H1 (cell line): ENCODE results near the gene DNA2. TPM values are rescaled to one million over a fixed set of nuclear protein-coding genes. Genes with fewer than 3 reads are reported as not detected.
"Not testable (repeated sequence)": the region's sequence is repeated elsewhere in the genome, so short reads cannot be mapped to it uniquely, and the experiment has no call there.

Experiments used
- CTCF ChIA-PET: fragments of 300-600 bp; sonication (Branson Sonifier 250); formaldehyde crosslinking; loops from one replicate; lab custom pipeline; 2021; ENCODE audit not compliant: partially characterized antibody; lab: Charles Lee
- POLR2A ChIA-PET: fragments of 300-600 bp; sonication (Branson Sonifier 250); formaldehyde crosslinking; loops from one replicate; lab custom pipeline; 2021; ENCODE audit warnings: inconsistent platforms; ENCODE audit not compliant: partially characterized antibody; lab: Charles Lee
- DNase-seq, 2 experiments: peaks; one replicate each; pipeline versions ENCODE4 v3.0.0 to v3.0.0-alpha.2; 2010 to 2022; ENCODE audit warnings: low spot score in 2 of 2, low read depth in 1 of 2, mixed read lengths in 1 of 2
- FAIRE-seq: peaks from 2 replicates; lab custom pipeline; 2011; peaks lifted over from hg19 to GRCh38; lab: Jason Lieb, UNC
- H2AFZ ChIP-seq: 2 replicates; pipeline ENCODE4 v1.8.1; 2012; ENCODE audit warnings: low read length, inconsistent platforms
- H2AK5ac ChIP-seq: 2 replicates; pipeline ENCODE4 v1.6.1; 2013; ENCODE audit warnings: low read depth, low read length
- H2BK120ac ChIP-seq: replicated peaks from 2 replicates; pipeline ENCODE3; 2013; ENCODE audit warnings: low read depth, low read length, inconsistent platforms
- H2BK12ac ChIP-seq: 2 replicates; pipeline ENCODE4 v1.6.1; 2013; ENCODE audit warnings: low read depth, low read length
- H2BK15ac ChIP-seq: 2 replicates; pipeline ENCODE4 v1.6.1; 2013; ENCODE audit warnings: low read length
- H2BK20ac ChIP-seq: 2 replicates; pipeline ENCODE4 v1.6.1; 2013; ENCODE audit warnings: low read length
- H2BK5ac ChIP-seq: 2 replicates; pipeline ENCODE4 v1.6.1; 2013; ENCODE audit warnings: low read depth, low read length
- H3K14ac ChIP-seq: 2 replicates; pipeline ENCODE4 v1.6.1; 2013; ENCODE audit warnings: inconsistent platforms; ENCODE audit not compliant: insufficient read length
- H3K18ac ChIP-seq: 2 replicates; pipeline ENCODE4 v1.6.1; 2013; ENCODE audit warnings: low read length; ENCODE audit errors: extremely low read depth
- H3K23ac ChIP-seq: 2 replicates; pipeline ENCODE4 v1.6.1; 2013; ENCODE audit warnings: inconsistent platforms; ENCODE audit not compliant: insufficient read length
- H3K23me2 ChIP-seq: 2 replicates; pipeline ENCODE4 v1.6.1; 2013; ENCODE audit warnings: low read depth, low read length
- H3K27ac ChIP-seq: 2 replicates; pipeline ENCODE4 v1.6.1; 2011; ENCODE audit warnings: low read depth, low read length, inconsistent platforms
- H3K27me3 ChIP-seq, 4 experiments: replicated peaks in 1 of 4; 1 replicate in 1 of 4; 2 replicates in 3 of 4; pipeline versions ENCODE4 v1.6.1 to v1.8.1; 2011 to 2013; ENCODE audit warnings: low read length in 3 of 4, mild to moderate bottlenecking in 3 of 4, inconsistent platforms in 2 of 4, mixed read lengths in 2 of 4, moderate library complexity in 1 of 4; ENCODE audit not compliant: control insufficient read depth in 3 of 4, insufficient read depth in 3 of 4; ENCODE audit errors: extremely low read depth in 1 of 4
- H3K36me3 ChIP-seq, 4 experiments: 2 replicates each; pipeline versions ENCODE4 v1.6.1 to v1.8.1; 2011 to 2013; ENCODE audit warnings: mild to moderate bottlenecking in 4 of 4, low read length in 3 of 4, moderate library complexity in 2 of 4, control low read depth in 1 of 4, inconsistent platforms in 1 of 4; ENCODE audit not compliant: insufficient read depth in 4 of 4, control insufficient read depth in 2 of 4
- H3K4ac ChIP-seq: replicated peaks from 2 replicates; pipeline ENCODE3; 2013; ENCODE audit warnings: low read length, low read depth, mixed read lengths, inconsistent platforms; ENCODE audit not compliant: insufficient read length
- H3K4me1 ChIP-seq, 4 experiments: replicated peaks in 1 of 4; 1 replicate in 1 of 4; 2 replicates in 3 of 4; pipeline versions ENCODE4 v1.6.1 to v1.8.1; 2011 to 2013; ENCODE audit warnings: low read length in 3 of 4, inconsistent platforms in 2 of 4, mixed read lengths in 1 of 4; ENCODE audit not compliant: insufficient read depth in 4 of 4, control insufficient read depth in 3 of 4
- H3K4me2 ChIP-seq, 2 experiments: 2 replicates each; pipeline versions ENCODE4 v1.6.1 to v1.8.1; 2011 to 2013; ENCODE audit warnings: low read depth in 2 of 2, low read length in 2 of 2, control low read depth in 1 of 2, inconsistent platforms in 1 of 2, mild to moderate bottlenecking in 1 of 2; ENCODE audit not compliant: insufficient read depth in 1 of 2
- H3K4me3 ChIP-seq, 4 experiments: fragments of 200-600, 300-600 bp in 1 of 4; sonication (generic), shearing (Covaris generic), sonication (Bioruptor Twin) in 1 of 4; 2 replicates each; pipeline versions ENCODE4 v1.5.1 to v1.8.1; 2011 to 2016; ENCODE audit warnings: low read length in 4 of 4, low read depth in 3 of 4, control low read depth in 2 of 4, inconsistent platforms in 2 of 4, mild to moderate bottlenecking in 2 of 4, mixed read lengths in 1 of 4, moderate library complexity in 1 of 4; ENCODE audit not compliant: insufficient read depth in 2 of 4; ENCODE audit errors: extremely low read depth in 1 of 4
- H3K56ac ChIP-seq: replicated peaks from 2 replicates; pipeline ENCODE3; 2013; ENCODE audit warnings: low read depth, mild to moderate bottlenecking, mixed read lengths, low read length, inconsistent platforms; ENCODE audit not compliant: insufficient read length
- H3K79me1 ChIP-seq: 2 replicates; pipeline ENCODE4 v1.6.1; 2013; ENCODE audit warnings: low read depth, low read length, control low read depth
- H3K79me2 ChIP-seq, 2 experiments: 2 replicates each; pipeline versions ENCODE4 v1.6.1 to v1.8.1; 2012 to 2013; ENCODE audit warnings: low read length in 2 of 2, mild to moderate bottlenecking in 2 of 2, inconsistent platforms in 1 of 2; ENCODE audit not compliant: insufficient read depth in 2 of 2, control insufficient read depth in 1 of 2
- H3K9ac ChIP-seq, 4 experiments: replicated peaks in 1 of 4; 1 replicate in 1 of 4; 2 replicates in 3 of 4; pipeline versions ENCODE4 v1.6.1 to v1.8.1; 2011 to 2013; ENCODE audit warnings: low read depth in 3 of 4, low read length in 3 of 4, control low read depth in 2 of 4, mild to moderate bottlenecking in 2 of 4, moderate library complexity in 2 of 4, inconsistent platforms in 1 of 4; ENCODE audit errors: extremely low read depth in 1 of 4
- H3K9me3 ChIP-seq, 2 experiments: 2 replicates each; pipeline versions ENCODE4 v1.6.1 to v1.8.1; 2012 to 2013; ENCODE audit warnings: mild to moderate bottlenecking in 2 of 2, moderate library complexity in 2 of 2, control low read depth in 1 of 2, inconsistent platforms in 1 of 2, low read depth in 1 of 2, low read length in 1 of 2, mixed read lengths in 1 of 2; ENCODE audit not compliant: insufficient read depth in 2 of 2
- H4K20me1 ChIP-seq, 2 experiments: replicated peaks in 1 of 2; 2 replicates each; pipeline versions ENCODE3 to v1.8.1; 2011 to 2013; ENCODE audit warnings: inconsistent platforms in 2 of 2, low read length in 2 of 2, mild to moderate bottlenecking in 1 of 2; ENCODE audit not compliant: insufficient read depth in 2 of 2, control insufficient read depth in 1 of 2
- H4K5ac ChIP-seq: 2 replicates; pipeline ENCODE4 v1.6.1; 2013; ENCODE audit warnings: low read length, low read depth, mixed read lengths, inconsistent platforms; ENCODE audit not compliant: insufficient read length
- H4K8ac ChIP-seq: 2 replicates; pipeline ENCODE4 v1.8.0; 2013; ENCODE audit warnings: mild to moderate bottlenecking, moderate library complexity, low read length, inconsistent platforms; ENCODE audit not compliant: insufficient read depth; ENCODE audit errors: extremely low read depth
- H4K91ac ChIP-seq: replicated peaks from 2 replicates; pipeline ENCODE3; 2013; ENCODE audit warnings: low read length, mixed read lengths, inconsistent platforms; ENCODE audit not compliant: insufficient read length
- WGBS, 2 experiments: shearing (Covaris generic) in 1 of 2; methylation state at CpG; one replicate each; pipeline versions ENCODE4 v1.1.6 to v1.1.7; 2013 to 2015; ENCODE audit warnings: low lambda C conversion rate in 2 of 2, mixed read lengths in 2 of 2, inconsistent platforms in 1 of 2, low coverage in 1 of 2, missing lambda C conversion rate in 1 of 2; ENCODE audit not compliant: insufficient replicate concordance in 2 of 2, insufficient coverage in 1 of 2, insufficient read length in 1 of 2; ENCODE audit errors: extremely low coverage in 1 of 2, missing lambda C conversion rate in 1 of 2; 5-methylcytosine and 5-hydroxymethylcytosine counted together
- polyA plus RNA-seq, 7 experiments: library from polyadenylated mRNA; depleted of rRNA in 3 of 7; stranded (reverse) in 5 of 7; unstranded in 2 of 7; fragments of >200 nt in 5 of 7; fragments of 200-250 nt in 2 of 7; gene quantifications; 1 replicate in 5 of 7; 2 replicates in 1 of 7; 4 replicates in 1 of 7; pipeline versions ENCODE4 v1.2.1 to v1.2.3, GENCODE V29; 2011 to 2013; ENCODE audit warnings: missing spikeins in 2 of 7, mixed read lengths in 2 of 7
- total RNA-seq: library from RNA; stranded (reverse); fragmentation: NEBNext Ultra II Directional; extraction: Animal tissue kit (Norgen Biotek cat#: 25700); gene quantifications from 2 replicates; pipeline ENCODE4 v1.2.1, GENCODE V29; 2021

DNA2 gene
- total and polyA plus RNA-seq, 2 of the 8 experiments (the other 6 are each of a cell fraction or from before 2014, with no cell fraction given) = 16.0 to 57.9 TPM

- H3K4ac ChIP-seq, H2BK20ac ChIP-seq, H4K20me1 ChIP-seq, H3K9me3 ChIP-seq, H2AK5ac ChIP-seq, H2AFZ ChIP-seq, H2BK5ac ChIP-seq, H3K56ac ChIP-seq, H3K36me3 ChIP-seq, H4K5ac ChIP-seq, FAIRE-seq, H3K23ac ChIP-seq, H3K27ac ChIP-seq, H3K4me1 ChIP-seq, H3K27me3 ChIP-seq, H3K23me2 ChIP-seq, H2BK15ac ChIP-seq, H3K14ac ChIP-seq, CTCF ChIA-PET, H3K79me1 ChIP-seq, H3K18ac ChIP-seq, H4K8ac ChIP-seq, H2BK12ac ChIP-seq, H3K4me2 ChIP-seq, H3K9ac ChIP-seq, H3K79me2 ChIP-seq, H2BK120ac ChIP-seq, H4K91ac ChIP-seq, H3K4me3 ChIP-seq, DNase-seq: not testable (repeated sequence)
- POLR2A ChIA-PET = interaction anchor here (1.2 kb wide), 1 partner anchor 8 kb away, joined by 4 read pairs; no protein-coding TSS in a partner anchor
- 87% methylated on average over 2 of the region's 2 CpGs; no CpG with 5 or more reads in 1 of the 2 experiments for WGBS, 2 experiments
Measured at GRCh38 chr10:68516216-68516615, 44.4 kb upstream of the DNA2 start.
